Tibial nerve (tissue), 3 donors: ENCODE data around the gene KRT27.

ENCODE experiments used
- POLR2A ChIP-seq, 2 donors: fragments of 450-650 bp; IDR thresholded peaks; one replicate each; pipeline ENCODE4 v1.6.1; 2017; ENCODE audit warnings: antibody characterized with exemption in 2 of 2, mild to moderate bottlenecking in 2 of 2, moderate library complexity in 2 of 2
- TF ChIP-seq, protein P1 (sequence below), 5 experiments: fragments of 200-600 bp in 3 of 5; fragments of 450-650 bp in 2 of 5; sonication (generic) in 3 of 5; IDR thresholded peaks; one replicate each; pipeline ENCODE4 v1.5.1; 2016 to 2019; ENCODE audit warnings: antibody characterized with exemption in 5 of 5, mild to moderate bottlenecking in 3 of 5, moderate library complexity in 2 of 5

- TF ChIP-seq, protein P1, sequence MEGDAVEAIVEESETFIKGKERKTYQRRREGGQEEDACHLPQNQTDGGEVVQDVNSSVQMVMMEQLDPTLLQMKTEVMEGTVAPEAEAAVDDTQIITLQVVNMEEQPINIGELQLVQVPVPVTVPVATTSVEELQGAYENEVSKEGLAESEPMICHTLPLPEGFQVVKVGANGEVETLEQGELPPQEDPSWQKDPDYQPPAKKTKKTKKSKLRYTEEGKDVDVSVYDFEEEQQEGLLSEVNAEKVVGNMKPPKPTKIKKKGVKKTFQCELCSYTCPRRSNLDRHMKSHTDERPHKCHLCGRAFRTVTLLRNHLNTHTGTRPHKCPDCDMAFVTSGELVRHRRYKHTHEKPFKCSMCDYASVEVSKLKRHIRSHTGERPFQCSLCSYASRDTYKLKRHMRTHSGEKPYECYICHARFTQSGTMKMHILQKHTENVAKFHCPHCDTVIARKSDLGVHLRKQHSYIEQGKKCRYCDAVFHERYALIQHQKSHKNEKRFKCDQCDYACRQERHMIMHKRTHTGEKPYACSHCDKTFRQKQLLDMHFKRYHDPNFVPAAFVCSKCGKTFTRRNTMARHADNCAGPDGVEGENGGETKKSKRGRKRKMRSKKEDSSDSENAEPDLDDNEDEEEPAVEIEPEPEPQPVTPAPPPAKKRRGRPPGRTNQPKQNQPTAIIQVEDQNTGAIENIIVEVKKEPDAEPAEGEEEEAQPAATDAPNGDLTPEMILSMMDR (IDR thresholded peaks at IDR 0.05), result no peak
- no peak for TF ChIP-seq POLR2A (IDR thresholded peaks at IDR 0.05)
Observed at GRCh38 chr17:40827746-40828453, 45.5 kb upstream of the KRT27 start.
